IMR-90 (cell line): Measurements from ENCODE around the gene ARHGAP21. TPM values are rescaled to one million over a fixed set of nuclear protein-coding genes. Genes with fewer than 3 reads are reported as not detected.

Source experiments
- ATAC-seq: fragments of 200-7000 bp; cut with Tn5 transposase; 2 replicates; pipeline ENCODE4 v1.9.1; 2020; ENCODE audit warnings: low read depth, mild to moderate bottlenecking, moderate library complexity
- BruUV-seq: library from RNA; stranded (reverse); fragments of 400-500 nt; replicated peaks from 2 replicates; lab custom pipeline; 2021; lab: Mats Ljungman, UMichigan
- CTCF ChIA-PET: fragments of 300-600 bp; formaldehyde crosslinking; extraction: SDS; loops from one replicate; lab custom pipeline; 2021; ENCODE audit warnings: antibody characterized with exemption; lab: Yijun Ruan, JAX
- POLR2A ChIA-PET: fragments of 300-600 bp; sonication (Branson Sonifier 250); formaldehyde crosslinking; loops from one replicate; lab custom pipeline; 2022; ENCODE audit warnings: antibody characterized with exemption; ENCODE audit not compliant: unreplicated experiment; lab: Charles Lee
- DNase-seq: peaks from one replicate; pipeline ENCODE4 v3.0.0; 2013
- H2AFZ ChIP-seq: replicated peaks from 2 replicates; pipeline ENCODE3; 2013; ENCODE audit warnings: low read length, mild to moderate bottlenecking; ENCODE audit not compliant: poor library complexity
- H2AK5ac ChIP-seq: 2 replicates; pipeline ENCODE4 v1.6.1; 2013; ENCODE audit warnings: low read depth, low read length, inconsistent platforms
- H2AK9ac ChIP-seq: replicated peaks from 2 replicates; pipeline ENCODE3; 2013; ENCODE audit warnings: mild to moderate bottlenecking, low read depth, low read length, moderate library complexity; ENCODE audit not compliant: poor library complexity
- H2BK120ac ChIP-seq: 2 replicates; pipeline ENCODE4 v1.6.1; 2013; ENCODE audit warnings: low read depth, low read length, inconsistent platforms
- H2BK15ac ChIP-seq: 3 replicates; pipeline ENCODE4 v1.6.1; 2013; ENCODE audit warnings: low read depth, low read length, inconsistent platforms
- H2BK20ac ChIP-seq: 2 replicates; pipeline ENCODE4 v1.6.1; 2013; ENCODE audit warnings: low read depth, mild to moderate bottlenecking, inconsistent platforms, low read length, moderate library complexity
- H2BK5ac ChIP-seq: 2 replicates; pipeline ENCODE4 v1.6.1; 2013; ENCODE audit warnings: mild to moderate bottlenecking, low read depth, low read length, inconsistent platforms; ENCODE audit not compliant: poor library complexity, severe bottlenecking
- H3K14ac ChIP-seq: replicated peaks from 2 replicates; pipeline ENCODE4 v1.6.1; 2013; ENCODE audit warnings: low read depth, low read length, inconsistent platforms
- H3K18ac ChIP-seq: 2 replicates; pipeline ENCODE4 v1.6.1; 2013; ENCODE audit warnings: low read depth, low read length, control low read depth
- H3K23ac ChIP-seq: 2 replicates; pipeline ENCODE4 v1.6.1; 2013; ENCODE audit warnings: low read depth, low read length, inconsistent platforms
- H3K27ac ChIP-seq: 2 replicates; pipeline ENCODE4 v1.5.1; 2013; ENCODE audit warnings: mild to moderate bottlenecking, control low read depth, low read length; ENCODE audit not compliant: insufficient read depth
- H3K27me3 ChIP-seq: 2 replicates; pipeline ENCODE4 v1.6.1; 2013; ENCODE audit warnings: low read length; ENCODE audit not compliant: control insufficient read depth, insufficient read depth
- H3K36me3 ChIP-seq: 2 replicates; pipeline ENCODE4 v1.6.1; 2013; ENCODE audit warnings: low read length, mixed read lengths; ENCODE audit not compliant: control insufficient read depth, insufficient read depth
- H3K4ac ChIP-seq: 2 replicates; pipeline ENCODE4 v1.6.1; 2013; ENCODE audit warnings: low read depth, low read length, inconsistent platforms
- H3K4me1 ChIP-seq: 2 replicates; pipeline ENCODE4 v1.6.1; 2013; ENCODE audit warnings: low read length, mixed read lengths; ENCODE audit not compliant: control insufficient read depth, insufficient read depth
- H3K4me2 ChIP-seq: 2 replicates; pipeline ENCODE4 v1.6.1; 2013; ENCODE audit warnings: low read depth, mild to moderate bottlenecking, control low read depth, low read length, moderate library complexity
- H3K4me3 ChIP-seq: 2 replicates; pipeline ENCODE4 v1.5.1; 2013; ENCODE audit warnings: low read depth, mild to moderate bottlenecking, control low read depth, low read length, moderate library complexity; ENCODE audit not compliant: insufficient read depth
- H3K56ac ChIP-seq: 2 replicates; pipeline ENCODE4 v1.6.1; 2013; ENCODE audit warnings: low read length, inconsistent platforms; ENCODE audit not compliant: insufficient read depth; ENCODE audit errors: extremely low read depth
- H3K79me1 ChIP-seq, 2 experiments: 2 replicates each; pipeline ENCODE4 v1.6.1; 2013; ENCODE audit warnings: low read length in 2 of 2, inconsistent platforms in 1 of 2, low read depth in 1 of 2
- H3K9ac ChIP-seq: 2 replicates; pipeline ENCODE4 v1.6.1; 2013; ENCODE audit warnings: low read depth, low read length, control low read depth
- H3K9me1 ChIP-seq: 2 replicates; pipeline ENCODE4 v1.6.1; 2013; ENCODE audit warnings: low read length, inconsistent platforms; ENCODE audit not compliant: insufficient read depth
- H3K9me3 ChIP-seq: 2 replicates; pipeline ENCODE4 v1.6.1; 2013; ENCODE audit warnings: low read length; ENCODE audit not compliant: control insufficient read depth, insufficient read depth
- H4K20me1 ChIP-seq: 2 replicates; pipeline ENCODE4 v1.6.1; 2013; ENCODE audit warnings: low read length, inconsistent platforms; ENCODE audit not compliant: insufficient read depth
- H4K5ac ChIP-seq: 2 replicates; pipeline ENCODE4 v1.6.1; 2013; ENCODE audit warnings: mild to moderate bottlenecking, low read depth, low read length, control low read depth
- H4K8ac ChIP-seq, 2 experiments: 2 replicates each; pipeline ENCODE4 v1.6.1; 2013; ENCODE audit warnings: low read depth in 2 of 2, low read length in 2 of 2, control low read depth in 1 of 2, inconsistent platforms in 1 of 2
- H4K91ac ChIP-seq: 2 replicates; pipeline ENCODE4 v1.6.1; 2013; ENCODE audit warnings: low read depth, low read length, inconsistent platforms; ENCODE audit not compliant: insufficient read depth
- FOS ChIP-seq: fragments of 150-350 bp; IDR thresholded peaks from 2 replicates; pipeline ENCODE4 v1.6.1; 2016; ENCODE audit warnings: low read depth, low read length
- POLR2A ChIP-seq: IDR thresholded peaks from 2 replicates; pipeline ENCODE4 v1.6.1; 2012; ENCODE audit warnings: mild to moderate bottlenecking, low read depth, low read length
- WGBS, 2 experiments: methylation state at CpG; one replicate each; pipeline versions ENCODE4 v1.1.5 to v1.1.7; 2013; ENCODE audit warnings: missing lambda C conversion rate in 2 of 2; ENCODE audit not compliant: insufficient read length in 1 of 2; ENCODE audit errors: extremely low coverage in 2 of 2; 5-methylcytosine and 5-hydroxymethylcytosine counted together
- dilution Hi-C: fragments of 300-500 bp; cut with HindIII; formaldehyde crosslinking; loops from one replicate; pipeline ENCODE4 v1.14.3; 2018; ENCODE audit warnings: low sequenced_read_pairs; ENCODE audit not compliant: unreplicated experiment
- in situ Hi-C: fragments of 300-500 bp; cut with MboI; formaldehyde crosslinking; loops from 3 replicates; pipeline ENCODE4 v1.14.3; 2019; ENCODE audit warnings: low sequenced_read_pairs, inconsistent platforms, mixed read lengths
- intact Hi-C: fragments of 100-400 bp; cut with micrococcal nuclease; formaldehyde crosslinking; loops from 2 replicates; pipeline ENCODE4 v1.10.0; 2022
- polyA plus RNA-seq, 3 experiments: library from polyadenylated mRNA; depleted of rRNA; stranded (reverse); fragments of >200 nt; gene quantifications; 2 replicates each; pipeline ENCODE4 v1.2.3, GENCODE V29; 2012; ENCODE audit warnings: low replicate concordance in 1 of 3
- total RNA-seq: library from RNA; depleted of rRNA; stranded (reverse); fragments of >200 nt; gene quantifications from 2 replicates; pipeline ENCODE4 v1.2.3, GENCODE V29; 2012

Gene ARHGAP21
- total and polyA plus RNA-seq, 2 of the 4 experiments (the other 2 are of a cell fraction): 43.3 to 94.3 TPM

DNA sequence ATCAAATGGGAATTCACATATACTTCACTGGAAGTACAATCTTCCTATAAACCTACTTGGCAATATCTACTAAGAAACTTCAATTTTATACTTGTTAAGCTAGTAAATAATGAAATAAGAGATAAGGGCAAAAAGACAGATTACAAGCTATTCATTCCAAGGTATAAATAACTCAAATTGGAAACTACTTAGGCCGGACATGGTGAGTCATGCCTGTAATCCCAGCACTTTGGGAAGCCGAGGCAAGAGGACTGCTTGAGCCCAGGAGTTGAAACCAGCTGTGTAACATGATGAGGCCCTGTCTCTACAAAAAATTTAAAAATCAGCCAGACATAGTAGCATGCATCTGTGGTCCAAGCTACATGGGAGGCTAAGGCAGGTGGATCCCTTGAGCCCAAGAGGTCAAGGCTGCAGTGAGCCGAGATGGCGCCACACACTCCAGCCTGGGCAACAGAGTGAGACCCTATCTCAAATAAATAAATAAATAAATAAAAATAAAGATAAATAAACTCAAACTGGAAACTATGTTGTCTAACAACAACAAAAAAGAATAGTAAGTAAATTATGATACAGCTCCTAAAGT, 37.6 kb downstream of the ARHGAP21 start:
- Histone ChIP-seq H3K27me3 (no peaks in the 10 kb centered on the region), H3K4me3 (no peak overlapping the region), H2AFZ (no peak overlapping the region), H2BK20ac (no peak overlapping the region), H3K27ac (no peak overlapping the region), H3K9me1 (peaks cover 5% of the 10 kb centered on the region), H3K9ac (no peak overlapping the region), H4K8ac (no peak overlapping the region), H2AK9ac (no peak overlapping the region), H3K4me1 (peaks cover 4% of the 10 kb centered on the region), H4K5ac (no peak overlapping the region), H3K18ac (no peak overlapping the region), H3K9me3 (no peaks in the 10 kb centered on the region), H3K4me2 (no peak overlapping the region), H2BK15ac (no peak overlapping the region), H2BK120ac (no peak overlapping the region), H2AK5ac (no peak overlapping the region), H4K91ac (no peak overlapping the region), H4K20me1 (peaks cover 38% of the 10 kb centered on the region), H2BK5ac (peak overlapping the region; percentile 37), H3K56ac (no peak overlapping the region), H3K4ac (no peak overlapping the region), H3K36me3 (peaks cover 3% of the 10 kb centered on the region), H3K23ac (no peak overlapping the region), H3K14ac (no peak overlapping the region), H3K79me1 (peaks cover 22 to 48% of the 10 kb centered on the region in 2 experiments)
- DNase-seq (peak; percentile 88), ATAC-seq (peak; percentile 81)
- whole genome bisulfite sequencing, 2 experiments: 25% methylated on average over 1 of the region's 4 CpGs; no CpG with 5 or more reads in 1 of the 2 experiments
- TF ChIP-seq FOS: peak; percentile 64
- TF ChIP-seq POLR2A: no peak
- intact Hi-C loops: no loop called here
- no TSS peak for BruUV-seq
- dilution Hi-C loops: no loop called here
- in situ Hi-C loops: no loop called here
- ChIA-PET CTCF (no interaction called here), POLR2A (no interaction called here)
